ENCODE data around the gene WDTC1. TPM values are rescaled to one million over a fixed set of nuclear protein-coding genes. Genes with fewer than 3 reads are reported as not detected.

WDTC1 gene
- total and polyA plus RNA-seq, 2 of the 13 experiments (the other 11 are each of a cell fraction or from before 2014, with no cell fraction given): 5.5 TPM

DNA sequence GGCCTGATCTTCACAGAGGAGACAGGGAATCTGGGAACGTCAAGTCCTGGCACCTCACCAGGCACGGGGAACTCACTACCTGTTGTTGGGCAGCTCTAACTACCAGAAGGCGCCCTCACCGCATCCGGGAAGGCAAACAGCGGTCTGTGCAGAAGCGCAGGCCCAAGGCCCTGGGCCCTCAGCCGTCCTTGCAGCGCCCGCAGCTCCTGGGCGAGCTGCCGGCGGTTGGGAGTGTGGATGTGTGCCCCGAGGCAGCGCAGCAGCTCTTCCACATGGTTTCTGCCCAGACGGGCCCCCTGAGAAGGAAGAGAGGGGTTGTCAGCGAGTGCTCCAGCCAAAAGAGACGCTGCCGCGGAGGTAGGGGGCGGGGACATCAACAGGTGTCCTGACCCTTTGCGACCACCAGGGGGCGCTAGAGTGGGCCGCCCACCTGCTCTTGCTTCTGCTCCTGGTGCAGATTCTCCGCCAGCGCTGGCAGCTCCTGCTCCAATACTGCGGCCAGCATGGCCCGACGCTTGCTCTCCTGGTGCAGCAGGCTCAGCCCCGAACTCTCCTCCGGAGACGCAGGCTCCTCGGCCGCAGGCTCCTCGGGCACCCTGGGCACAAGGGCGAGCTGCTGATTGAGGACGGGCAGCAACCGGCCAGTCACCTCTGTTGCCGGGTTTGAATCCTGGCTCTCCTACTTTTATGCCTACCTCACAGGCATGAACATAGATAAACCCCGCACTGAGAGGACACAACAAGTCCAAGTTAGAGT lies 123.0 kb downstream of the WDTC1 start (continued):
- TF ChIP-seq, protein P1, sequence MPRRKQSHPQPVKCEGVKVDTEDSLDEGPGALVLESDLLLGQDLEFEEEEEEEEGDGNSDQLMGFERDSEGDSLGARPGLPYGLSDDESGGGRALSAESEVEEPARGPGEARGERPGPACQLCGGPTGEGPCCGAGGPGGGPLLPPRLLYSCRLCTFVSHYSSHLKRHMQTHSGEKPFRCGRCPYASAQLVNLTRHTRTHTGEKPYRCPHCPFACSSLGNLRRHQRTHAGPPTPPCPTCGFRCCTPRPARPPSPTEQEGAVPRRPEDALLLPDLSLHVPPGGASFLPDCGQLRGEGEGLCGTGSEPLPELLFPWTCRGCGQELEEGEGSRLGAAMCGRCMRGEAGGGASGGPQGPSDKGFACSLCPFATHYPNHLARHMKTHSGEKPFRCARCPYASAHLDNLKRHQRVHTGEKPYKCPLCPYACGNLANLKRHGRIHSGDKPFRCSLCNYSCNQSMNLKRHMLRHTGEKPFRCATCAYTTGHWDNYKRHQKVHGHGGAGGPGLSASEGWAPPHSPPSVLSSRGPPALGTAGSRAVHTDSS (CRISPR knock-in tag; conservative IDR thresholded peaks at IDR 0.05): 0 out of 2 replicates have a peak, but pooled peaks have one; percentile 74
- no peak for TF ChIP-seq NRL (CRISPR knock-in tag; IDR thresholded peaks at IDR 0.05; ENCODE audit: borderline replicate concordance)
- TF ChIP-seq ZSCAN31 (CRISPR knock-in tag; IDR thresholded peaks at IDR 0.05; ENCODE audit: low read depth): peak; percentile 21; the same call in 1 of the 2 replicates
- TF ChIP-seq ZBTB7B (CRISPR knock-in tag; IDR thresholded peaks at IDR 0.05): peak; percentile 56; the same call in 1 of the 2 replicates
- TF ChIP-seq ZNF556 (CRISPR knock-in tag; IDR thresholded peaks at IDR 0.05; ENCODE audit: borderline replicate concordance): no peak
- TF ChIP-seq NCOA5 (CRISPR knock-in tag; IDR thresholded peaks at IDR 0.05): no peak
- TF ChIP-seq YEATS4 (CRISPR knock-in tag; IDR thresholded peaks at IDR 0.05; ENCODE audit: borderline replicate concordance): peak; percentile 22; the same call in 1 of the 2 replicates
- no peak for TF ChIP-seq ZNF883 (CRISPR knock-in tag; IDR thresholded peaks at IDR 0.05; ENCODE audit: not compliant biosample characterization)
- TF ChIP-seq CHD4 (IDR thresholded peaks at IDR 0.05; ENCODE audit: borderline replicate concordance, low read length): no peak
- TF ChIP-seq, protein P2, sequence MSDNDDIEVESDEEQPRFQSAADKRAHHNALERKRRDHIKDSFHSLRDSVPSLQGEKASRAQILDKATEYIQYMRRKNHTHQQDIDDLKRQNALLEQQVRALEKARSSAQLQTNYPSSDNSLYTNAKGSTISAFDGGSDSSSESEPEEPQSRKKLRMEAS (IDR thresholded peaks at IDR 0.05): peak; percentile 37; the same call in 1 of the 2 replicates
- peak; percentile 61; the same call in 1 of the 2 replicates for TF ChIP-seq SP5 (CRISPR knock-in tag; IDR thresholded peaks at IDR 0.05; ENCODE audit: borderline replicate concordance, low read depth)
- no peak for TF ChIP-seq LCORL (IDR thresholded peaks at IDR 0.05)
- 0 out of 2 replicates have a peak, but pooled peaks have one; percentile 36 for TF ChIP-seq LCORL (CRISPR knock-in tag; IDR thresholded peaks at IDR 0.05)
- TF ChIP-seq AGO2 (optimal IDR thresholded peaks at IDR 0.05; ENCODE audit: low read depth, low read length): no peak
- TF ChIP-seq KMT2A (CRISPR knock-in tag; IDR thresholded peaks at IDR 0.05): 0 out of 2 replicates have a peak, but pooled peaks have one; percentile 20
- TF ChIP-seq ZNF772 (CRISPR knock-in tag; IDR thresholded peaks at IDR 0.05): 0 out of 2 replicates have a peak, but pooled peaks have one; percentile 29
- TF ChIP-seq, protein P3, sequence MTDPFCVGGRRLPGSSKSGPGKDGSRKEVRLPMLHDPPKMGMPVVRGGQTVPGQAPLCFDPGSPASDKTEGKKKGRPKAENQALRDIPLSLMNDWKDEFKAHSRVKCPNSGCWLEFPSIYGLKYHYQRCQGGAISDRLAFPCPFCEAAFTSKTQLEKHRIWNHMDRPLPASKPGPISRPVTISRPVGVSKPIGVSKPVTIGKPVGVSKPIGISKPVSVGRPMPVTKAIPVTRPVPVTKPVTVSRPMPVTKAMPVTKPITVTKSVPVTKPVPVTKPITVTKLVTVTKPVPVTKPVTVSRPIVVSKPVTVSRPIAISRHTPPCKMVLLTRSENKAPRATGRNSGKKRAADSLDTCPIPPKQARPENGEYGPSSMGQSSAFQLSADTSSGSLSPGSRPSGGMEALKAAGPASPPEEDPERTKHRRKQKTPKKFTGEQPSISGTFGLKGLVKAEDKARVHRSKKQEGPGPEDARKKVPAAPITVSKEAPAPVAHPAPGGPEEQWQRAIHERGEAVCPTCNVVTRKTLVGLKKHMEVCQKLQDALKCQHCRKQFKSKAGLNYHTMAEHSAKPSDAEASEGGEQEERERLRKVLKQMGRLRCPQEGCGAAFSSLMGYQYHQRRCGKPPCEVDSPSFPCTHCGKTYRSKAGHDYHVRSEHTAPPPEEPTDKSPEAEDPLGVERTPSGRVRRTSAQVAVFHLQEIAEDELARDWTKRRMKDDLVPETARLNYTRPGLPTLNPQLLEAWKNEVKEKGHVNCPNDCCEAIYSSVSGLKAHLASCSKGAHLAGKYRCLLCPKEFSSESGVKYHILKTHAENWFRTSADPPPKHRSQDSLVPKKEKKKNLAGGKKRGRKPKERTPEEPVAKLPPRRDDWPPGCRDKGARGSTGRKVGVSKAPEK (CRISPR knock-in tag; IDR thresholded peaks at IDR 0.05; ENCODE audit: borderline replicate concordance): no peak
- TF ChIP-seq KAT8 (CRISPR knock-in tag; IDR thresholded peaks at IDR 0.05): 0 out of 2 replicates have a peak, but pooled peaks have one; percentile 17
- TF ChIP-seq STAG1 (CRISPR knock-in tag; IDR thresholded peaks at IDR 0.05): peak; percentile 72
- TF ChIP-seq ZNF207 (IDR thresholded peaks at IDR 0.05; ENCODE audit: borderline replicate concordance): no peak
- no peak for TF ChIP-seq SATB2 (CRISPR knock-in tag; IDR thresholded peaks at IDR 0.05)
- TF ChIP-seq, protein P4, sequence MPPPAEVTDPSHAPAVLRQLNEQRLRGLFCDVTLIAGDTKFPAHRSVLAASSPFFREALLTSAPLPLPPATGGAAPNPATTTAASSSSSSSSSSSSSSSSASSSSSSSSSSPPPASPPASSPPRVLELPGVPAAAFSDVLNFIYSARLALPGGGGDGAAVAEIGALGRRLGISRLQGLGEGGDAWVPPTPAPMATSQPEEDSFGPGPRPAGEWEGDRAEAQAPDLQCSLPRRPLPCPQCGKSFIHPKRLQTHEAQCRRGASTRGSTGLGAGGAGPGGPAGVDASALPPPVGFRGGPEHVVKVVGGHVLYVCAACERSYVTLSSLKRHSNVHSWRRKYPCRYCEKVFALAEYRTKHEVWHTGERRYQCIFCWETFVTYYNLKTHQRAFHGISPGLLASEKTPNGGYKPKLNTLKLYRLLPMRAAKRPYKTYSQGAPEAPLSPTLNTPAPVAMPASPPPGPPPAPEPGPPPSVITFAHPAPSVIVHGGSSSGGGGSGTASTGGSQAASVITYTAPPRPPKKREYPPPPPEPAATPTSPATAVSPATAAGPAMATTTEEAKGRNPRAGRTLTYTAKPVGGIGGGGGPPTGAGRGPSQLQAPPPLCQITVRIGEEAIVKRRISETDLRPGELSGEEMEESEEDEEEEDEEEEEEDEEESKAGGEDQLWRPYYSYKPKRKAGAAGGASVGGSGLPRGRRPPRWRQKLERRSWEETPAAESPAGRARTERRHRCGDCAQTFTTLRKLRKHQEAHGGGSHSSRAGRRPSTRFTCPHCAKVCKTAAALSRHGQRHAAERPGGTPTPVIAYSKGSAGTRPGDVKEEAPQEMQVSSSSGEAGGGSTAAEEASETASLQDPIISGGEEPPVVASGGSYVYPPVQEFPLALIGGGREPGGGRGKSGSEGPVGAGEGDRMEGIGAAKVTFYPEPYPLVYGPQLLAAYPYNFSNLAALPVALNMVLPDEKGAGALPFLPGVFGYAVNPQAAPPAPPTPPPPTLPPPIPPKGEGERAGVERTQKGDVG (CRISPR knock-in tag; IDR thresholded peaks at IDR 0.05; ENCODE audit: borderline replicate concordance): 0 out of 2 replicates have a peak, but pooled peaks have one; percentile 19
